GM12892 (cell line): ENCODE measurements around the gene DNM3.

ENCODE experiments used
- POLR2A ChIP-seq: IDR thresholded peaks from 2 replicates; pipeline ENCODE4 v1.6.1; 2011; ENCODE audit warnings: low read depth, low read length, control low read depth
- POLR2AphosphoS5 ChIP-seq: IDR thresholded peaks from 2 replicates; pipeline ENCODE4 v1.6.1; 2011; ENCODE audit warnings: low read depth, low read length, control low read depth

- TF ChIP-seq POLR2A (no peak), POLR2AphosphoS5 (no peak)
These were observed 31.5 kb upstream of the DNM3 start for GRCh38 chr1:171809834-171810233.
